K562 (cell line): ENCODE measurements around the gene PPP1R13L. TPM values are rescaled to one million over a fixed set of nuclear protein-coding genes. Genes with fewer than 3 reads are reported as not detected.

Source experiments
- ATF1 ChIP-seq, 2 experiments: fragments of 450-650 bp in 1 of 2; IDR thresholded peaks; 2 replicates each; pipeline ENCODE4 v1.6.1; 2016; ENCODE audit warnings: missing compliant biosample characterization in 1 of 2, missing genetic modification characterization in 1 of 2
- CREM ChIP-seq: IDR thresholded peaks from 2 replicates; pipeline ENCODE4 v1.6.1; 2014; ENCODE audit warnings: antibody characterized with exemption, low read depth
- HDAC2 ChIP-seq: fragments of 450-650 bp; IDR thresholded peaks from 2 replicates; pipeline ENCODE4 v1.6.1; 2016; ENCODE audit warnings: mild to moderate bottlenecking
- KLF13 ChIP-seq: fragments of 450-650 bp; IDR thresholded peaks from 2 replicates; pipeline ENCODE4 v1.6.1; 2016; ENCODE audit warnings: missing genetic modification characterization, low read depth, mild to moderate bottlenecking, missing compliant biosample characterization, moderate library complexity, borderline replicate concordance
- POLR2A ChIP-seq: fragments of 450-650 bp; conservative IDR thresholded peaks from 2 replicates; pipeline ENCODE4 v1.6.1; 2016
- TCF3 ChIP-seq: sonication (generic); formaldehyde crosslinking; IDR thresholded peaks from 2 replicates; pipeline ENCODE4 v1.4.0; 2020; ENCODE audit warnings: mild to moderate bottlenecking, missing genetic modification reagents
- polyA plus RNA-seq, 8 experiments: library from polyadenylated mRNA; depleted of rRNA in 4 of 8; stranded (reverse) in 5 of 8; unstranded in 3 of 8; fragments of >200 nt; fragmentation: Nextera tagmentation in 2 of 8; fragmentation: Illumina TruSeq in 1 of 8; extraction: Ambion mirVana in 2 of 8; extraction: Trizol in 1 of 8; gene quantifications; 2 replicates each; pipeline versions ENCODE4 v1.2.1 to v1.2.3, GENCODE V29; 2011 to 2014; ENCODE audit warnings: inconsistent platforms in 1 of 8, missing spikeins in 1 of 8
- total RNA-seq, 7 experiments: library from RNA; depleted of rRNA in 6 of 7; stranded (reverse); fragments of >200 nt in 6 of 7; fragmentation: Illumina TruSeq in 2 of 7; extraction: Trizol in 2 of 7; gene quantifications; 2 replicates each; pipeline versions ENCODE4 v1.2.1 to v1.2.3, GENCODE V29; 2011 to 2021; ENCODE audit warnings: low replicate concordance in 1 of 7
- TF ChIP-seq, protein P1 (sequence below): fragments of 450-650 bp; IDR thresholded peaks from 2 replicates; pipeline ENCODE4 v1.6.1; 2016; ENCODE audit warnings: mild to moderate bottlenecking, moderate library complexity
- TF ChIP-seq, protein P2 (sequence below): fragments of 450-650 bp; IDR thresholded peaks from 2 replicates; pipeline ENCODE4 v1.6.1; 2016
- TF ChIP-seq, protein P3 (sequence below): sonication (generic); formaldehyde crosslinking; IDR thresholded peaks from 2 replicates; pipeline ENCODE4 v1.8.0; 2023; ENCODE audit warnings: missing genetic modification reagents, mild to moderate bottlenecking, borderline replicate concordance

The PPP1R13L gene
- total and polyA plus RNA-seq, 9 of the 15 experiments (the other 6 are each of a cell fraction or from before 2014, with no cell fraction given): 0.32 to 6.7 (median 2.0) TPM

DNA sequence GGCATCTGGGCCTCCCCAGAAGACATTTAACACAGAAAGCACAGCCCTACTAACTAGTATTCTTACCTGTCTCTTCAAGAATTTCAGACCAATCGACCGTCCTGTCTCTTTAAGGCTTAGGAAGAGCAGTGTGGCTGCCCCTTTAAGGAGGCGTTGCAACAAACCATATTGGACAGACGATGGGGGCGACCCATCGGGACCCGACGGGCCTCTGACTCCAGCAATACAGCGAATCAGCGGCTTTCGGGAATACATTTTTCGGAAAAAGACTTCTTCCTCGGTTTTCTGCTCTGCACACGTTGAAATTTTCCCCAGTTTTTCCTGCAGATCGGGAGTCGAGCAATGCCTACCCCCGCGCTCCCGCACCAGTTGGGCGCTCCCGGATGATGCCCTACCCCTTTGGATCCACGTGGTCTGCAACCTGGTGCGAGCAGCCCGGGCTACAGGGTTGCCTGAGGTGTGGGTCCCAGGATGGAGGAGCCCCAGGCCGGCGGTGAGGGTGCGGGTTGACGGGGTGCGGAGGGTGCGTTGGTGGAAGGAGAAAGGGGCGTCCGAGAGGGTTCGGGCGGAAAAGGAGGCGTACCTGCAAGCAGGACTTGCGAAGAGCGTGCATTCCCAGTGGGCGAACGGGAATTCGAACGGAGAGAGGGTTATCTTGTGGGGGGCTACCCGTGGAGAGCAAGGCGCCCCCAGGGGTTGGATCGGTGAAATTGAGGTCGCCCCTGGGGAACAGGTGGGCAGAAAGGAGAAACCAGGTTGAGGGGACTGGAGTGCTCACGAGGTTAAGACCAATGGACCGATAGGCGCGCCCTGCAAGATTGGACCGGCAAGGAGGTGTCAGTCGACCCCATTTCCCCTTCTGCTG is 1.6 kb upstream of the PPP1R13L start, which contains the start of gene POLR1G (continued):
- TF ChIP-seq, protein P1, sequence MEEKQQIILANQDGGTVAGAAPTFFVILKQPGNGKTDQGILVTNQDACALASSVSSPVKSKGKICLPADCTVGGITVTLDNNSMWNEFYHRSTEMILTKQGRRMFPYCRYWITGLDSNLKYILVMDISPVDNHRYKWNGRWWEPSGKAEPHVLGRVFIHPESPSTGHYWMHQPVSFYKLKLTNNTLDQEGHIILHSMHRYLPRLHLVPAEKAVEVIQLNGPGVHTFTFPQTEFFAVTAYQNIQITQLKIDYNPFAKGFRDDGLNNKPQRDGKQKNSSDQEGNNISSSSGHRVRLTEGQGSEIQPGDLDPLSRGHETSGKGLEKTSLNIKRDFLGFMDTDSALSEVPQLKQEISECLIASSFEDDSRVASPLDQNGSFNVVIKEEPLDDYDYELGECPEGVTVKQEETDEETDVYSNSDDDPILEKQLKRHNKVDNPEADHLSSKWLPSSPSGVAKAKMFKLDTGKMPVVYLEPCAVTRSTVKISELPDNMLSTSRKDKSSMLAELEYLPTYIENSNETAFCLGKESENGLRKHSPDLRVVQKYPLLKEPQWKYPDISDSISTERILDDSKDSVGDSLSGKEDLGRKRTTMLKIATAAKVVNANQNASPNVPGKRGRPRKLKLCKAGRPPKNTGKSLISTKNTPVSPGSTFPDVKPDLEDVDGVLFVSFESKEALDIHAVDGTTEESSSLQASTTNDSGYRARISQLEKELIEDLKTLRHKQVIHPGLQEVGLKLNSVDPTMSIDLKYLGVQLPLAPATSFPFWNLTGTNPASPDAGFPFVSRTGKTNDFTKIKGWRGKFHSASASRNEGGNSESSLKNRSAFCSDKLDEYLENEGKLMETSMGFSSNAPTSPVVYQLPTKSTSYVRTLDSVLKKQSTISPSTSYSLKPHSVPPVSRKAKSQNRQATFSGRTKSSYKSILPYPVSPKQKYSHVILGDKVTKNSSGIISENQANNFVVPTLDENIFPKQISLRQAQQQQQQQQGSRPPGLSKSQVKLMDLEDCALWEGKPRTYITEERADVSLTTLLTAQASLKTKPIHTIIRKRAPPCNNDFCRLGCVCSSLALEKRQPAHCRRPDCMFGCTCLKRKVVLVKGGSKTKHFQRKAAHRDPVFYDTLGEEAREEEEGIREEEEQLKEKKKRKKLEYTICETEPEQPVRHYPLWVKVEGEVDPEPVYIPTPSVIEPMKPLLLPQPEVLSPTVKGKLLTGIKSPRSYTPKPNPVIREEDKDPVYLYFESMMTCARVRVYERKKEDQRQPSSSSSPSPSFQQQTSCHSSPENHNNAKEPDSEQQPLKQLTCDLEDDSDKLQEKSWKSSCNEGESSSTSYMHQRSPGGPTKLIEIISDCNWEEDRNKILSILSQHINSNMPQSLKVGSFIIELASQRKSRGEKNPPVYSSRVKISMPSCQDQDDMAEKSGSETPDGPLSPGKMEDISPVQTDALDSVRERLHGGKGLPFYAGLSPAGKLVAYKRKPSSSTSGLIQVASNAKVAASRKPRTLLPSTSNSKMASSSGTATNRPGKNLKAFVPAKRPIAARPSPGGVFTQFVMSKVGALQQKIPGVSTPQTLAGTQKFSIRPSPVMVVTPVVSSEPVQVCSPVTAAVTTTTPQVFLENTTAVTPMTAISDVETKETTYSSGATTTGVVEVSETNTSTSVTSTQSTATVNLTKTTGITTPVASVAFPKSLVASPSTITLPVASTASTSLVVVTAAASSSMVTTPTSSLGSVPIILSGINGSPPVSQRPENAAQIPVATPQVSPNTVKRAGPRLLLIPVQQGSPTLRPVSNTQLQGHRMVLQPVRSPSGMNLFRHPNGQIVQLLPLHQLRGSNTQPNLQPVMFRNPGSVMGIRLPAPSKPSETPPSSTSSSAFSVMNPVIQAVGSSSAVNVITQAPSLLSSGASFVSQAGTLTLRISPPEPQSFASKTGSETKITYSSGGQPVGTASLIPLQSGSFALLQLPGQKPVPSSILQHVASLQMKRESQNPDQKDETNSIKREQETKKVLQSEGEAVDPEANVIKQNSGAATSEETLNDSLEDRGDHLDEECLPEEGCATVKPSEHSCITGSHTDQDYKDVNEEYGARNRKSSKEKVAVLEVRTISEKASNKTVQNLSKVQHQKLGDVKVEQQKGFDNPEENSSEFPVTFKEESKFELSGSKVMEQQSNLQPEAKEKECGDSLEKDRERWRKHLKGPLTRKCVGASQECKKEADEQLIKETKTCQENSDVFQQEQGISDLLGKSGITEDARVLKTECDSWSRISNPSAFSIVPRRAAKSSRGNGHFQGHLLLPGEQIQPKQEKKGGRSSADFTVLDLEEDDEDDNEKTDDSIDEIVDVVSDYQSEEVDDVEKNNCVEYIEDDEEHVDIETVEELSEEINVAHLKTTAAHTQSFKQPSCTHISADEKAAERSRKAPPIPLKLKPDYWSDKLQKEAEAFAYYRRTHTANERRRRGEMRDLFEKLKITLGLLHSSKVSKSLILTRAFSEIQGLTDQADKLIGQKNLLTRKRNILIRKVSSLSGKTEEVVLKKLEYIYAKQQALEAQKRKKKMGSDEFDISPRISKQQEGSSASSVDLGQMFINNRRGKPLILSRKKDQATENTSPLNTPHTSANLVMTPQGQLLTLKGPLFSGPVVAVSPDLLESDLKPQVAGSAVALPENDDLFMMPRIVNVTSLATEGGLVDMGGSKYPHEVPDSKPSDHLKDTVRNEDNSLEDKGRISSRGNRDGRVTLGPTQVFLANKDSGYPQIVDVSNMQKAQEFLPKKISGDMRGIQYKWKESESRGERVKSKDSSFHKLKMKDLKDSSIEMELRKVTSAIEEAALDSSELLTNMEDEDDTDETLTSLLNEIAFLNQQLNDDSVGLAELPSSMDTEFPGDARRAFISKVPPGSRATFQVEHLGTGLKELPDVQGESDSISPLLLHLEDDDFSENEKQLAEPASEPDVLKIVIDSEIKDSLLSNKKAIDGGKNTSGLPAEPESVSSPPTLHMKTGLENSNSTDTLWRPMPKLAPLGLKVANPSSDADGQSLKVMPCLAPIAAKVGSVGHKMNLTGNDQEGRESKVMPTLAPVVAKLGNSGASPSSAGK: peak; percentile 79; the same call in 1 of the 2 replicates
- peak; percentile 95 for TF ChIP-seq HDAC2
- peak; percentile 82 for TF ChIP-seq POLR2A
- no peak for TF ChIP-seq ATF1 (CRISPR knock-in tag; IDR thresholded peaks at IDR 0.05)
- peak; percentile 88 for TF ChIP-seq ATF1 (tag; IDR thresholded peaks at IDR 0.05)
- TF ChIP-seq, protein P2, sequence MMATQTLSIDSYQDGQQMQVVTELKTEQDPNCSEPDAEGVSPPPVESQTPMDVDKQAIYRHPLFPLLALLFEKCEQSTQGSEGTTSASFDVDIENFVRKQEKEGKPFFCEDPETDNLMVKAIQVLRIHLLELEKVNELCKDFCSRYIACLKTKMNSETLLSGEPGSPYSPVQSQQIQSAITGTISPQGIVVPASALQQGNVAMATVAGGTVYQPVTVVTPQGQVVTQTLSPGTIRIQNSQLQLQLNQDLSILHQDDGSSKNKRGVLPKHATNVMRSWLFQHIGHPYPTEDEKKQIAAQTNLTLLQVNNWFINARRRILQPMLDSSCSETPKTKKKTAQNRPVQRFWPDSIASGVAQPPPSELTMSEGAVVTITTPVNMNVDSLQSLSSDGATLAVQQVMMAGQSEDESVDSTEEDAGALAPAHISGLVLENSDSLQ: no peak
- peak; percentile 62 for TF ChIP-seq CREM
- TF ChIP-seq, protein P3, sequence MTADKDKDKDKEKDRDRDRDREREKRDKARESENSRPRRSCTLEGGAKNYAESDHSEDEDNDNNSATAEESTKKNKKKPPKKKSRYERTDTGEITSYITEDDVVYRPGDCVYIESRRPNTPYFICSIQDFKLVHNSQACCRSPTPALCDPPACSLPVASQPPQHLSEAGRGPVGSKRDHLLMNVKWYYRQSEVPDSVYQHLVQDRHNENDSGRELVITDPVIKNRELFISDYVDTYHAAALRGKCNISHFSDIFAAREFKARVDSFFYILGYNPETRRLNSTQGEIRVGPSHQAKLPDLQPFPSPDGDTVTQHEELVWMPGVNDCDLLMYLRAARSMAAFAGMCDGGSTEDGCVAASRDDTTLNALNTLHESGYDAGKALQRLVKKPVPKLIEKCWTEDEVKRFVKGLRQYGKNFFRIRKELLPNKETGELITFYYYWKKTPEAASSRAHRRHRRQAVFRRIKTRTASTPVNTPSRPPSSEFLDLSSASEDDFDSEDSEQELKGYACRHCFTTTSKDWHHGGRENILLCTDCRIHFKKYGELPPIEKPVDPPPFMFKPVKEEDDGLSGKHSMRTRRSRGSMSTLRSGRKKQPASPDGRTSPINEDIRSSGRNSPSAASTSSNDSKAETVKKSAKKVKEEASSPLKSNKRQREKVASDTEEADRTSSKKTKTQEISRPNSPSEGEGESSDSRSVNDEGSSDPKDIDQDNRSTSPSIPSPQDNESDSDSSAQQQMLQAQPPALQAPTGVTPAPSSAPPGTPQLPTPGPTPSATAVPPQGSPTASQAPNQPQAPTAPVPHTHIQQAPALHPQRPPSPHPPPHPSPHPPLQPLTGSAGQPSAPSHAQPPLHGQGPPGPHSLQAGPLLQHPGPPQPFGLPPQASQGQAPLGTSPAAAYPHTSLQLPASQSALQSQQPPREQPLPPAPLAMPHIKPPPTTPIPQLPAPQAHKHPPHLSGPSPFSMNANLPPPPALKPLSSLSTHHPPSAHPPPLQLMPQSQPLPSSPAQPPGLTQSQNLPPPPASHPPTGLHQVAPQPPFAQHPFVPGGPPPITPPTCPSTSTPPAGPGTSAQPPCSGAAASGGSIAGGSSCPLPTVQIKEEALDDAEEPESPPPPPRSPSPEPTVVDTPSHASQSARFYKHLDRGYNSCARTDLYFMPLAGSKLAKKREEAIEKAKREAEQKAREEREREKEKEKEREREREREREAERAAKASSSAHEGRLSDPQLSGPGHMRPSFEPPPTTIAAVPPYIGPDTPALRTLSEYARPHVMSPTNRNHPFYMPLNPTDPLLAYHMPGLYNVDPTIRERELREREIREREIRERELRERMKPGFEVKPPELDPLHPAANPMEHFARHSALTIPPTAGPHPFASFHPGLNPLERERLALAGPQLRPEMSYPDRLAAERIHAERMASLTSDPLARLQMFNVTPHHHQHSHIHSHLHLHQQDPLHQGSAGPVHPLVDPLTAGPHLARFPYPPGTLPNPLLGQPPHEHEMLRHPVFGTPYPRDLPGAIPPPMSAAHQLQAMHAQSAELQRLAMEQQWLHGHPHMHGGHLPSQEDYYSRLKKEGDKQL (CRISPR knock-in tag): no peak
- peak; percentile 90 for TF ChIP-seq KLF13 (tag)
- no peak for TF ChIP-seq TCF3 (CRISPR knock-in tag)
